H9 (cell line): ENCODE data around the gene ARHGAP15. TPM values are rescaled to one million over a fixed set of nuclear protein-coding genes. Genes with fewer than 3 reads are reported as not detected.

Source experiments
- DNase-seq: peaks from one replicate; pipeline ENCODE4 v3.0.0-alpha.2; 2017
- H2AFZ ChIP-seq: one replicate; pipeline ENCODE4 v1.6.1; 2013; ENCODE audit warnings: mild to moderate bottlenecking, low read length, control low read depth, moderate library complexity
- H2AK5ac ChIP-seq: 2 replicates; pipeline ENCODE4 v1.6.1; 2013; ENCODE audit warnings: low read length, control low read depth, mixed read lengths; ENCODE audit not compliant: insufficient read length
- H2BK120ac ChIP-seq: one replicate; pipeline ENCODE4 v1.6.1; 2013; ENCODE audit warnings: low read depth, mild to moderate bottlenecking, low read length, control low read depth, inconsistent platforms; ENCODE audit not compliant: poor library complexity, severe bottlenecking
- H2BK12ac ChIP-seq: 2 replicates; pipeline ENCODE4 v1.6.1; 2013; ENCODE audit warnings: low read length, control low read depth, mixed read lengths, low read depth; ENCODE audit not compliant: insufficient read length
- H2BK15ac ChIP-seq: 2 replicates; pipeline ENCODE4 v1.6.1; 2013; ENCODE audit warnings: low read depth, low read length, control low read depth
- H2BK20ac ChIP-seq: one replicate; pipeline ENCODE4 v1.6.1; 2013; ENCODE audit warnings: low read depth, mild to moderate bottlenecking, low read length, control low read depth, inconsistent platforms; ENCODE audit not compliant: poor library complexity, severe bottlenecking
- H2BK5ac ChIP-seq: 2 replicates; pipeline ENCODE4 v1.6.1; 2013; ENCODE audit warnings: low read length, control low read depth, mixed read lengths; ENCODE audit not compliant: insufficient read length
- H3K14ac ChIP-seq: 2 replicates; pipeline ENCODE4 v1.6.1; 2013; ENCODE audit warnings: low read length, control low read depth; ENCODE audit not compliant: insufficient read depth
- H3K18ac ChIP-seq: 2 replicates; pipeline ENCODE4 v1.6.1; 2013; ENCODE audit warnings: low read depth, mild to moderate bottlenecking, mixed read lengths, low read length, control low read depth; ENCODE audit not compliant: insufficient read length
- H3K23ac ChIP-seq: 2 replicates; pipeline ENCODE4 v1.6.1; 2013; ENCODE audit warnings: low read length, control low read depth, mixed read lengths, low read depth; ENCODE audit not compliant: insufficient read length
- H3K23me2 ChIP-seq: 2 replicates; pipeline ENCODE4 v1.6.1; 2013; ENCODE audit warnings: low read depth, mild to moderate bottlenecking, mixed read lengths, low read length, control low read depth; ENCODE audit not compliant: insufficient read length, poor library complexity, severe bottlenecking
- H3K27ac ChIP-seq: 2 replicates; pipeline ENCODE4 v1.5.1; 2013; ENCODE audit warnings: low read length, control low read depth, mixed read lengths, low read depth; ENCODE audit not compliant: insufficient read length
- H3K27me3 ChIP-seq: 2 replicates; pipeline ENCODE4 v1.6.1; 2013; ENCODE audit warnings: low read length, control low read depth, inconsistent platforms; ENCODE audit not compliant: insufficient read depth
- H3K4ac ChIP-seq: 2 replicates; pipeline ENCODE4 v1.6.1; 2013; ENCODE audit warnings: low read depth, mild to moderate bottlenecking, control low read depth, inconsistent platforms, low read length, moderate library complexity
- H3K4me1 ChIP-seq: 2 replicates; pipeline ENCODE4 v1.6.1; 2013; ENCODE audit warnings: low read length, control low read depth, inconsistent platforms; ENCODE audit not compliant: insufficient read depth
- H3K4me2 ChIP-seq: 2 replicates; pipeline ENCODE4 v1.6.1; 2013; ENCODE audit warnings: low read length, control low read depth, mixed read lengths; ENCODE audit not compliant: insufficient read length, insufficient read depth
- H3K56ac ChIP-seq: 2 replicates; pipeline ENCODE4 v1.6.1; 2013; ENCODE audit warnings: low read depth, mild to moderate bottlenecking, mixed read lengths, low read length, control low read depth; ENCODE audit not compliant: insufficient read length
- H3K79me1 ChIP-seq: 2 replicates; pipeline ENCODE4 v1.6.1; 2013; ENCODE audit warnings: low read depth, mild to moderate bottlenecking, moderate library complexity, low read length, control low read depth, inconsistent platforms; ENCODE audit not compliant: insufficient read depth, poor library complexity, severe bottlenecking
- H3K79me2 ChIP-seq: 2 replicates; pipeline ENCODE4 v1.6.1; 2013; ENCODE audit warnings: low read length, control low read depth, inconsistent platforms; ENCODE audit not compliant: insufficient read depth
- H3K9ac ChIP-seq: 2 replicates; pipeline ENCODE4 v1.6.1; 2013; ENCODE audit warnings: low read length, control low read depth, mixed read lengths; ENCODE audit not compliant: insufficient read length; ENCODE audit errors: extremely low read depth
- H3K9me3 ChIP-seq: one replicate; pipeline ENCODE4 v1.6.1; 2013; ENCODE audit warnings: low read depth, low read length, inconsistent platforms; ENCODE audit not compliant: control insufficient read depth
- H3T11ph ChIP-seq: one replicate; pipeline ENCODE4 v1.6.1; 2013; ENCODE audit warnings: mild to moderate bottlenecking, low read length, control low read depth, inconsistent platforms
- H4K20me1 ChIP-seq: one replicate; pipeline ENCODE4 v1.6.1; 2013; ENCODE audit not compliant: control insufficient read depth, insufficient read length, insufficient read depth
- H4K5ac ChIP-seq: 2 replicates; pipeline ENCODE4 v1.6.1; 2013; ENCODE audit warnings: low read depth, mild to moderate bottlenecking, mixed read lengths, low read length, control low read depth; ENCODE audit not compliant: insufficient read length
- H4K8ac ChIP-seq: replicated peaks from 2 replicates; pipeline ENCODE4 v1.6.1; 2013; ENCODE audit warnings: low read length, control low read depth, mixed read lengths, low read depth; ENCODE audit not compliant: insufficient read length
- H4K91ac ChIP-seq: 2 replicates; pipeline ENCODE4 v1.6.1; 2013; ENCODE audit warnings: low read depth, mild to moderate bottlenecking, moderate library complexity, mixed read lengths, low read length, control low read depth; ENCODE audit not compliant: insufficient read length
- H3K27ac Mint-ChIP-seq, 3 experiments: 2 replicates in 2 of 3; 3 replicates in 1 of 3; pipeline ENCODE4 v1.8.0; 2020 to 2021; ENCODE audit warnings: mixed read lengths in 3 of 3, mild to moderate bottlenecking in 1 of 3, moderate library complexity in 1 of 3
- H3K27me3 Mint-ChIP-seq: 2 replicates; pipeline ENCODE4 v1.8.0; 2021; ENCODE audit warnings: low read depth, mild to moderate bottlenecking, moderate library complexity, mixed read lengths
- H3K36me3 Mint-ChIP-seq, 3 experiments: 2 replicates in 2 of 3; 3 replicates in 1 of 3; pipeline ENCODE4 v1.8.0; 2020 to 2021; ENCODE audit warnings: low read depth in 3 of 3, mixed read lengths in 3 of 3; ENCODE audit not compliant: insufficient read depth in 1 of 3
- H3K4me1 Mint-ChIP-seq, 2 experiments: 2 replicates each; pipeline ENCODE4 v1.8.0; 2020; ENCODE audit warnings: mixed read lengths in 2 of 2
- H3K4me3 Mint-ChIP-seq, 2 experiments: 2 replicates in 1 of 2; 3 replicates in 1 of 2; pipeline ENCODE4 v1.8.0; 2020 to 2021; ENCODE audit warnings: mild to moderate bottlenecking in 2 of 2, mixed read lengths in 2 of 2, moderate library complexity in 1 of 2
- H3K9me3 Mint-ChIP-seq, 2 experiments: 2 replicates in 1 of 2; 3 replicates in 1 of 2; pipeline ENCODE4 v1.8.0; 2020; ENCODE audit warnings: mild to moderate bottlenecking in 2 of 2, mixed read lengths in 2 of 2, moderate library complexity in 1 of 2
- WGBS: extraction: QIAGEN DNeasy Blood & Tissue Kit; methylation state at CpG from one replicate; pipeline ENCODE4 v1.1.7; 2013; ENCODE audit warnings: missing lambda C conversion rate, low lambda C conversion rate, mixed read lengths; ENCODE audit not compliant: insufficient read length; ENCODE audit errors: extremely low coverage; 5-methylcytosine and 5-hydroxymethylcytosine counted together
- total RNA-seq: library from RNA; stranded (reverse); gene quantifications from 2 replicates; pipeline ENCODE4 v1.2.1, GENCODE V29; 2021
- TF ChIP-seq, protein P1 (sequence below): fragments of 200-600 bp; sonication (generic); conservative IDR thresholded peaks from 3 replicates; pipeline ENCODE4 v1.8.0; 2021; ENCODE audit warnings: antibody characterized with exemption, mild to moderate bottlenecking

The ARHGAP15 gene
- total RNA-seq, 1 experiment from 2014 or later: not detected

DNA sequence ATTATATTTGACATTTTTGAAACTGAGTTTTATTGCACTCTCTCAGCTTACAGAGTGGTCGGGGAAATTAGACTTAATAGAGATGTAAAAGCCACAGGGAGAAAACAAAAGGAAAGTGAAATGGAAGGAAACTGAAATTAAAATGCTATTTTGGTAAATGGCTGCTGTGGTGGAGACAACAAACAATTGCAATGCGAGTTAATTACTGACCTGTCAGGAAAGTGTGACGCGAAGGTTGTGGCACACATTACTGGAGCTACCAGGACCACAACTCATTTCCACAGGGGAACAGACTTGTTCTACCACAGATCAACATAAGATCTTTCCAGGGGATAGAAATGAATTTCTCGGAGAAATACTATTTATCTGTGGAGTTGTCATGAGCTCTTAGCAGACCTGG is 19.5 kb downstream of the ARHGAP15 start:
- H3K4me3 Mint-ChIP-seq: no peak overlapping the region
- Histone ChIP-seq H4K20me1 (no peaks in the 10 kb centered on the region), H3K79me1 (no peaks in the 10 kb centered on the region), H3K18ac (no peak overlapping the region), H2BK5ac (no peak overlapping the region), H3K23me2 (no peaks in the 10 kb centered on the region), H3T11ph (no peak overlapping the region), H3K4me2 (no peak overlapping the region), H2BK15ac (no peak overlapping the region), H2AK5ac (no peak overlapping the region), H4K5ac (no peak overlapping the region), H2BK20ac (no peak overlapping the region), H3K9me3 (no peaks in the 10 kb centered on the region), H3K9ac (no peak overlapping the region), H4K8ac (no peak overlapping the region), H3K14ac (no peak overlapping the region), H3K23ac (no peak overlapping the region), H3K56ac (no peak overlapping the region), H3K27ac (no peak overlapping the region), H2BK12ac (no peak overlapping the region), H3K27me3 (no peaks in the 10 kb centered on the region), H3K4me1 (no peaks in the 10 kb centered on the region), H2AFZ (no peak overlapping the region), H4K91ac (no peak overlapping the region), H2BK120ac (no peak overlapping the region), H3K79me2 (no peaks in the 10 kb centered on the region), H3K4ac (no peak overlapping the region)
- no peaks in the 10 kb centered on the region for H3K36me3 Mint-ChIP-seq
- H3K27me3 Mint-ChIP-seq: no peaks in the 10 kb centered on the region
- TF ChIP-seq, protein P1, sequence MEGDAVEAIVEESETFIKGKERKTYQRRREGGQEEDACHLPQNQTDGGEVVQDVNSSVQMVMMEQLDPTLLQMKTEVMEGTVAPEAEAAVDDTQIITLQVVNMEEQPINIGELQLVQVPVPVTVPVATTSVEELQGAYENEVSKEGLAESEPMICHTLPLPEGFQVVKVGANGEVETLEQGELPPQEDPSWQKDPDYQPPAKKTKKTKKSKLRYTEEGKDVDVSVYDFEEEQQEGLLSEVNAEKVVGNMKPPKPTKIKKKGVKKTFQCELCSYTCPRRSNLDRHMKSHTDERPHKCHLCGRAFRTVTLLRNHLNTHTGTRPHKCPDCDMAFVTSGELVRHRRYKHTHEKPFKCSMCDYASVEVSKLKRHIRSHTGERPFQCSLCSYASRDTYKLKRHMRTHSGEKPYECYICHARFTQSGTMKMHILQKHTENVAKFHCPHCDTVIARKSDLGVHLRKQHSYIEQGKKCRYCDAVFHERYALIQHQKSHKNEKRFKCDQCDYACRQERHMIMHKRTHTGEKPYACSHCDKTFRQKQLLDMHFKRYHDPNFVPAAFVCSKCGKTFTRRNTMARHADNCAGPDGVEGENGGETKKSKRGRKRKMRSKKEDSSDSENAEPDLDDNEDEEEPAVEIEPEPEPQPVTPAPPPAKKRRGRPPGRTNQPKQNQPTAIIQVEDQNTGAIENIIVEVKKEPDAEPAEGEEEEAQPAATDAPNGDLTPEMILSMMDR: no peak
- no CpG with 5 or more reads among the region's 5 CpGs for WGBS
- H3K27ac Mint-ChIP-seq: no peak overlapping the region
- no peaks in the 10 kb centered on the region for H3K9me3 Mint-ChIP-seq
- no peak for DNase-seq
- H3K4me1 Mint-ChIP-seq: 0 out of 4 replicates have a peak, but pooled peaks cover 0 to 3% of the 10 kb centered on the region in 2 experiments
